ENCODE results near the gene HACD2.
"Not testable (repeated sequence)": the region's sequence is repeated elsewhere in the genome, so short reads cannot be mapped to it uniquely, and the experiment has no call there.

The HACD2 gene

GRCh38 chr3:123584988-123585937, at the start of gene HACD2:
HACD2 (minus strand) TSS chr3:123585053; CDS start chr3:123585027, 26 bp downstream.
- DNase-seq, result peak; percentile 96

GRCh38 chr3:123634149-123635051, 49.5 kb upstream of the HACD2 start:
- DNase-seq, result peak; percentile 84

GRCh38 chr3:123633530-123633929, 48.7 kb upstream of the HACD2 start:
- DNase-seq, result peak; percentile 26

- peak; percentile 9 for DNase-seq
Observed at GRCh38 chr3:123632161-123632655, 47.4 kb upstream of the HACD2 start.

- no peak for DNase-seq
Observed at GRCh38 chr3:123629747-123630047, 44.8 kb upstream of the HACD2 start.

GRCh38 chr3:123628996-123629746, 44.3 kb upstream of the HACD2 start:
- no peak for DNase-seq

GRCh38 chr3:123627673-123628670, 43.1 kb upstream of the HACD2 start:
- DNase-seq, result peak; percentile 48

- DNase-seq, result no peak
Observed at GRCh38 chr3:123626881-123627280, 42.0 kb upstream of the HACD2 start.

- no peak for DNase-seq
Observed at GRCh38 chr3:123624302-123624701, 39.4 kb upstream of the HACD2 start.

- DNase-seq, result no peak
Observed at GRCh38 chr3:123623346-123623880, 38.6 kb upstream of the HACD2 start.

- no peak for DNase-seq
Observed at GRCh38 chr3:123622766-123623165, 37.9 kb upstream of the HACD2 start.

GRCh38 chr3:123621850-123622189, 37.0 kb upstream of the HACD2 start:
- no peak for DNase-seq

- DNase-seq, result no peak
Observed at GRCh38 chr3:123621186-123621849, 36.5 kb upstream of the HACD2 start.

GRCh38 chr3:123620343-123620742, 35.5 kb upstream of the HACD2 start:
- DNase-seq, result no peak

GRCh38 chr3:123618768-123619484, 34.1 kb upstream of the HACD2 start:
- DNase-seq, result peak; percentile 74

GRCh38 chr3:123618076-123618708, 33.3 kb upstream of the HACD2 start:
- peak; percentile 26 for DNase-seq

GRCh38 chr3:123616593-123616992, 31.7 kb upstream of the HACD2 start:
- DNase-seq, result no peak

- no peak for DNase-seq
Observed at GRCh38 chr3:123613543-123613942, 28.7 kb upstream of the HACD2 start.

GRCh38 chr3:123611674-123612073, 26.8 kb upstream of the HACD2 start:
- not testable (repeated sequence) for DNase-seq

GRCh38 chr3:123611082-123611481, 26.2 kb upstream of the HACD2 start:
- no peak for DNase-seq

Data from NCI-H69 (cell line).